Sigmoid colon (tissue), 7 donors: ENCODE data around the gene RAP1A. TPM values are rescaled to one million over a fixed set of nuclear protein-coding genes. Genes with fewer than 3 reads are reported as not detected.

Source experiments
- DNase-seq: peaks from one replicate; pipeline ENCODE4 v3.0.0-alpha.2; 2019
- H3K27ac ChIP-seq, 4 donors: fragments of 200-600 bp; sonication (generic); one replicate each; pipeline ENCODE4 v1.5.1; 2016 to 2019; ENCODE audit warnings: mild to moderate bottlenecking in 1 of 4
- H3K27me3 ChIP-seq, 3 donors: fragments of 200-600 bp; sonication (generic); one replicate each; pipeline ENCODE4 v1.5.1; 2019; ENCODE audit warnings: mild to moderate bottlenecking in 1 of 3
- H3K36me3 ChIP-seq, 4 donors: fragments of 200-600 bp; sonication (generic); one replicate each; pipeline ENCODE4 v1.5.1; 2016 to 2019
- H3K4me1 ChIP-seq, 4 donors: fragments of 200-600 bp; sonication (generic); one replicate each; pipeline ENCODE4 v1.5.1; 2017 to 2019
- H3K4me3 ChIP-seq, 4 donors: fragments of 200-600 bp; sonication (generic); one replicate each; pipeline ENCODE4 v1.5.1; 2017 to 2019; ENCODE audit warnings: mild to moderate bottlenecking in 2 of 4, moderate library complexity in 1 of 4
- H3K9me3 ChIP-seq, 4 donors: fragments of 200-600 bp in 3 of 4; sonication (generic) in 3 of 4; one replicate each; pipeline versions ENCODE4 v1.5.1 to v1.6.1; 2013 to 2019
- CTCF ChIP-seq, 4 experiments: fragments of 450-650 bp in 3 of 4; fragments of 200-600 bp in 1 of 4; IDR thresholded peaks; one replicate each; pipeline ENCODE4 v1.5.1; 2016 to 2019; ENCODE audit warnings: antibody characterized with exemption in 4 of 4, mild to moderate bottlenecking in 3 of 4, moderate library complexity in 2 of 4
- EP300 ChIP-seq, 4 donors: sonication (generic); formaldehyde crosslinking; IDR thresholded peaks; one replicate each; pipeline ENCODE4 v1.6.1; 2017; ENCODE audit warnings: antibody characterized with exemption in 4 of 4
- POLR2A ChIP-seq, 2 donors: fragments of 450-650 bp; IDR thresholded peaks; one replicate each; pipeline ENCODE4 v1.6.1; 2016; ENCODE audit warnings: antibody characterized with exemption in 2 of 2, mild to moderate bottlenecking in 2 of 2, moderate library complexity in 2 of 2
- POLR2AphosphoS5 ChIP-seq, 4 donors: sonication (generic); formaldehyde crosslinking; IDR thresholded peaks; one replicate each; pipeline ENCODE4 v1.6.1; 2017; ENCODE audit warnings: antibody characterized with exemption in 4 of 4
- WGBS, 2 donors: extraction: QIAGEN DNeasy Blood & Tissue Kit; methylation state at CpG; one replicate each; pipeline ENCODE4 v1.1.7; 2013; 5-methylcytosine and 5-hydroxymethylcytosine counted together
- intact Hi-C: fragments of 100-400 bp; cut with DNase I; formaldehyde crosslinking; loops from one replicate; pipeline ENCODE4 v1.15.1; 2023
- polyA plus RNA-seq, 3 donors: library from polyadenylated mRNA; stranded (reverse); fragments of 200-250 nt; gene quantifications; one replicate each; pipeline ENCODE4 v1.2.3, GENCODE V29; 2013
- total RNA-seq, 4 donors: library from RNA; depleted of rRNA; stranded (reverse); fragments of >200 nt; gene quantifications; one replicate each; pipeline ENCODE4 v1.1.0, GENCODE V29; 2016
- donor health status: healthy with polysubstance abuse.
- donor health status: Bipolar disorder and iron deficiency.
- donor health status: healthy.

The RAP1A gene
- total and polyA plus RNA-seq, 7 donors = 87.5 to 381 (median 213) TPM

- Histone ChIP-seq H3K9me3 (no peaks in the 10 kb centered on the region), H3K4me1 (peaks cover 0 to 32% (median 10%) of the 10 kb centered on the region in 4 donors), H3K27me3 (no peaks in the 10 kb centered on the region), H3K4me3 (no peak overlapping the region), H3K36me3 (no peaks in the 10 kb centered on the region), H3K27ac (peak overlapping the region; percentile 11 to 61 (median 38))
- no peak for TF ChIP-seq CTCF (IDR thresholded peaks at IDR 0.05)
- TF ChIP-seq EP300 (IDR thresholded peaks at IDR 0.05) = no peak
- no peak for TF ChIP-seq POLR2AphosphoS5 (IDR thresholded peaks at IDR 0.05)
- TF ChIP-seq POLR2A (IDR thresholded peaks at IDR 0.05) = no peak
- 83 to 87% methylated on average over 8 of the region's 8 CpGs for WGBS, 2 donors
- intact Hi-C loops = no loop called here
- DNase-seq = no peak
Measured at GRCh38 chr1:111582644-111583618, 36.7 kb upstream of the RAP1A start.

DNA sequence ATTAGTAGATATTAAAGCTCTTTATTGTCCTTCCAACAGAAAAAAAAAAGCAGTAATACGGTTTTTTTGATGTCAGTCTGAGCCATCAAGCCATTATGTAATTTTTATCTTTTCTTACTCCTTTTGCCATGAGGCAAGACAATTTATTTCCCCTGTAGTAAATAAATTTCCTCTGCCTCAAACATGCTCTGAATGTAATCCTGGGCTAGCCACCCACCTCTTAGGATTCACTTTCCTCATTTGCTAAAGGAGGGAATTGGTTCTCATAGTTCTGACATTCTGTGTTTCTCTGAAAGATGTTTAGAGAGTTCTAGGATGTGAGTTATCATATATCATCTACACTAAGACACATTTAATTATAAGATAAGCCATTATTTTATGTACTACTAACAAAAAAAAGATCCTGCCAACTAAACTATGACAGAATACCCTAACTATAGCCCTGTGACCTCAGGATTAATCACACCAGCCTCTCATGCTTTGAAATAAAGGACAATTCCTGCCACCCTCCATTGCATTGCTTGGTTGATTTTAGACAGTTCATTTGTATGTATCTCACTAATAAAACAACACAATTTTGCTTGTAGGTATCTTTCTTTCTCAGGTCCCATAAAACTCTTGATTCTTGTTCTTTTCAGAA is 34.0 kb upstream of the RAP1A start:
- WGBS, 2 donors = 54 to 84% methylated on average over 1 of the region's 1 CpG
- H3K9me3 ChIP-seq = no peaks in the 10 kb centered on the region
- H3K36me3 ChIP-seq = no peaks in the 10 kb centered on the region
- intact Hi-C loops = no loop called here
- no peak overlapping the region for H3K4me3 ChIP-seq
- no peaks in the 10 kb centered on the region for H3K27me3 ChIP-seq
- peaks cover 0 to 22% (median 10%) of the 10 kb centered on the region in 4 donors for H3K4me1 ChIP-seq
- H3K27ac ChIP-seq = no peak overlapping the region
- DNase-seq = no peak
- no peak for TF ChIP-seq EP300 (IDR thresholded peaks at IDR 0.05)
- TF ChIP-seq CTCF (IDR thresholded peaks at IDR 0.05) = no peak
- TF ChIP-seq POLR2A (IDR thresholded peaks at IDR 0.05) = no peak
- TF ChIP-seq POLR2AphosphoS5 (IDR thresholded peaks at IDR 0.05) = no peak

DNA sequence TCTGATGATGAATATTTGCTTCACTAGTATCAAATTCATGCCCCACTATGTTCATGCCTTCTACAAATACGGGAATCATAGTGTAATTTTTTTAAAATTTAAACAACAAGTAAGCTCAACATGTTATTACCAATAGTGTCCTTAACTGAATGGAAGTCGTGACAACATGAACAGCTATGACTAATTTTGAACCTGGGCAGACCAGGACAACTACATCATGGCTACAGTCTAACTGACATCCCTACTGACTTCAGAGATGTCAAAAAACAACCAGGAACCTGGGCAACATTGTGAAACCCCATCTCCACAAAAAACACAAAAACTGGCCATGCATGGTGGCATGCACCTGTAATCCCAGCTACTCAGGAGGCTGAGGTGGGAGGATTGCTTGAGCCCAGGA is 33.5 kb upstream of the RAP1A start:
- H3K4me3 ChIP-seq = no peak overlapping the region
- peaks cover 0 to 22% (median 10%) of the 10 kb centered on the region in 4 donors for H3K4me1 ChIP-seq
- no peaks in the 10 kb centered on the region for H3K27me3 ChIP-seq
- 90 to 94% methylated on average over 2 of the region's 2 CpGs for WGBS, 2 donors
- TF ChIP-seq POLR2AphosphoS5 (IDR thresholded peaks at IDR 0.05) = no peak
- no peak for TF ChIP-seq EP300 (IDR thresholded peaks at IDR 0.05)
- no peak for TF ChIP-seq POLR2A (IDR thresholded peaks at IDR 0.05)
- TF ChIP-seq CTCF (IDR thresholded peaks at IDR 0.05) = no peak
- intact Hi-C loops = no loop called here
- DNase-seq = no peak
- no peaks in the 10 kb centered on the region for H3K36me3 ChIP-seq
- H3K9me3 ChIP-seq = no peaks in the 10 kb centered on the region
- H3K27ac ChIP-seq = no peak overlapping the region

DNA sequence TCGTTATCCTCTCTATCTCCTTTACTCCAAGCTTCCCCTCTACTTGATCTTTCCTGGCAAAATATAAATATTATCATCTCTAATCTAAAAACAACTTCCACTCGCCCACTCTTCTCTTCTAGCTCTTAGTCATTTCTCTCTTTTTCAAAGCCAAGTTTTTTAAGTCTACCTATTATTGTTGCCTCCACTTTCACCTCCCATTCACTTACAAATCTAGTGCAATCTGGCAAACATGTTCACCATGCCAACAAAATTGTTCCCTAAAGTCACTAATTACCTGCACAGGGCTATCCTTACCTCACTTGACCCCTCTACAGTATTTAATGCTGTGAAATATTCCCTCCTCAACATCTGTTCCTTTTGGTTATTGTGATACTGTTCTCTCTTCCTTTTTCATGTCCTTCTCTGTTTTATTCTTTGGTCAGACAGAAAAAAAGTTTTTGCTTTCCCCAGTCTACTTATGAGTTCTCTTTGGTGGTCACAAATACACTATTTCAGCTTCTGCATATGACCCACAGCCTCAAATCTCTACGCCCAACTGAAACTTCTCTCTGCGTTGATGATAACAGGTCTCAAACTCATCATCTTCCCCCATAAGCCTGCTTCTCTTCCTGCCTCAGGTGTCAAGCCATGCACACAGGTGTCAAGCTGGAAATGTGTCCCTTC is 31.9 kb upstream of the RAP1A start:
- Histone ChIP-seq H3K4me1 (peaks cover 0 to 20% (median 14%) of the 10 kb centered on the region in 4 donors), H3K36me3 (no peaks in the 10 kb centered on the region), H3K9me3 (no peaks in the 10 kb centered on the region), H3K27ac (no peak overlapping the region), H3K4me3 (no peak overlapping the region), H3K27me3 (no peaks in the 10 kb centered on the region)
- no peak for DNase-seq
- intact Hi-C loops = no loop called here
- WGBS, 2 donors = 65 to 81% methylated on average over 4 of the region's 4 CpGs
- TF ChIP-seq EP300 (IDR thresholded peaks at IDR 0.05) (no peak), POLR2AphosphoS5 (IDR thresholded peaks at IDR 0.05) (no peak)

- WGBS, 2 donors = 78 to 85% methylated on average over 6 of the region's 6 CpGs
- Histone ChIP-seq H3K36me3 (no peaks in the 10 kb centered on the region), H3K9me3 (no peaks in the 10 kb centered on the region), H3K4me1 (peaks cover 0 to 55% (median 54%) of the 10 kb centered on the region in 4 donors), H3K27me3 (no peaks in the 10 kb centered on the region), H3K27ac (peak overlapping the region; percentile 74 to 88 (median 84)), H3K4me3 (no peak overlapping the region)
- intact Hi-C loops = no loop called here
- no peak for DNase-seq
- no peak for TF ChIP-seq POLR2AphosphoS5 (IDR thresholded peaks at IDR 0.05)
- no peak for TF ChIP-seq CTCF (IDR thresholded peaks at IDR 0.05)
- TF ChIP-seq EP300 (IDR thresholded peaks at IDR 0.05) = no peak
Measured at GRCh38 chr1:111591937-111592336, 27.7 kb upstream of the RAP1A start.
